ENCODE data around the gene MAP1B.

MAP1B gene

DNA sequence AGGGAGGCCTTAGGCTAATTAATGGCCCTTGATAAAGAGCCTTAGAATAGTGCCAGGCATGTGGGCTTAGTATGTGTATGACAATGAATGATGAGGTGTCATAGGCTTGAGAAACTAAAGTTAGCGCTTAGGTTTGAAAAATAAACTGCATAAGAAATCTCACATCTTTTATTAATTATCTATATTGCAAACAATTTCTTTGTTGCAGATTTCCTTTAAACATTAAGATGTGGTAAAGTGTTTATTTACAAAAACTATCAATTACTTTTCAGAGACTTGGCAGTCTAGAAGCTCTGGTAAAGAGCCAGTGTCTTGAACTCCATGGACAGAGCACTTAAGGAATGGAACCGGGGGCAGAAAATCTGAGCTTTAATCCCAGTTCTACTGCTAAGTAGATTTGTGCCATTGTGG is 23.1 kb downstream of the MAP1B start:
- no peak for DNase-seq

GRCh38 chr5:72133212-72133990 is 26.1 kb downstream of the MAP1B start:
- no peak for DNase-seq

DNA sequence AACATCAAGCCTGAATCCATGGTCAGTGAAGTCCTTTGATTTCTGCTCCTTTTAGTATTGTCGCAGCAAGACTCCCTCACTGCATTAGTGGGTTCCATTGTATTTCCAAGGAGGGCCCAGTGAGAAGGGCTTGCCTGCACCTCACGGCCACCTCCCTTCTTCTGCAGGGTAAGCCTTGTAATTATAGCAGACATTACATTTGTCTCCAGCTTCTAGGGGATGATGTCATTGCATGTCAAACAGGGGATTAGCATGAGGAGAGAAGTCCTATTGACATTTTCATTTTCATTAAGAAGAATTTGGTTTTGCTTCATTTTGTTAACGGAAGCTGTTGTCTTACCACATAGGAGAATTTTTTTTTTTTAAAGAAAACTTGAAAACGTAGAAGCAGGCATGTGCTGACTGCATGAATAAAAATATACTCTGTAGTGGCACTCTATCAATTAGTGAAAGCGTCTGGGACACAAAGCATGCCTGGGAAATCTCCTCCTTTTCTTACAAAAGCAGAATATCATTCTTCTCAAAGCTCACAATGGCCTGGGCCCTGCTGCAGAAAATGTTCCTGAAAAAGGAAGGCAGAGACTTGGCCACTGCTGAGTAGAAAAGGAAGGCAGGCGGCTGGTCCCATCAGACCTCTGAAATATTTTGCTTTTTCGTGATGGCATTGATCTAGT is 27.1 kb downstream of the MAP1B start:
- DNase-seq: peak in 2 of 51 donors; percentile 26 to 27

- no peak for DNase-seq
These were observed 30.6 kb downstream of the MAP1B start for GRCh38 chr5:72137826-72138409.

DNA sequence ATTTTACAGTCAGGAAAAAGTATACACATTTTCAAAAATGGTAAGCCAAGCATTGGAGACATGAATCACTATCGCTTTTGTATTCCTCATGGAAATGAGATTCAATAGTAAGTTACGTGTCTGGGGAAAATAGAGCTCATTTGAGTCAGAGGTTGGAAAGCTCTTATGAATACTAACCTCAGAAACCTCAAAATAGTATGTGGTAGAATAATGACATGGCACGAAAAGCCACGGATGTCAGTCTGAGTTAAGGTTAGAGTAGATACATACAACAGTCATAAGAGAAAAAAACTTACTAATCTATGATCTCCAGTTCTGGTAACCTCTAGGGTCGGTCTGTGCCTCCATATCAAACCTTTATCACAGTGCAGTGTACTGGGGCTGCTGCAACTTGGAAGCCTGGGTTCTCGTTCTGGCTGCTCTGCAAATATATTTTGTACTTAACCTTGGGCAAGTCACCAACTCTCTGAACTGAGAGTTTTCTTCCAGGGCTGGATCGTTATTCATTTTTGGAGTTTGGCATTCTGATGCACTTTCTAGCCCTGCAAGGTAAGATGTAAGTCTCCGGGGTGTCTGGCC is 31.8 kb downstream of the MAP1B start:
- DNase-seq: no peak

- no peak for DNase-seq
These were observed 33.4 kb downstream of the MAP1B start for GRCh38 chr5:72140711-72141110.

DNA sequence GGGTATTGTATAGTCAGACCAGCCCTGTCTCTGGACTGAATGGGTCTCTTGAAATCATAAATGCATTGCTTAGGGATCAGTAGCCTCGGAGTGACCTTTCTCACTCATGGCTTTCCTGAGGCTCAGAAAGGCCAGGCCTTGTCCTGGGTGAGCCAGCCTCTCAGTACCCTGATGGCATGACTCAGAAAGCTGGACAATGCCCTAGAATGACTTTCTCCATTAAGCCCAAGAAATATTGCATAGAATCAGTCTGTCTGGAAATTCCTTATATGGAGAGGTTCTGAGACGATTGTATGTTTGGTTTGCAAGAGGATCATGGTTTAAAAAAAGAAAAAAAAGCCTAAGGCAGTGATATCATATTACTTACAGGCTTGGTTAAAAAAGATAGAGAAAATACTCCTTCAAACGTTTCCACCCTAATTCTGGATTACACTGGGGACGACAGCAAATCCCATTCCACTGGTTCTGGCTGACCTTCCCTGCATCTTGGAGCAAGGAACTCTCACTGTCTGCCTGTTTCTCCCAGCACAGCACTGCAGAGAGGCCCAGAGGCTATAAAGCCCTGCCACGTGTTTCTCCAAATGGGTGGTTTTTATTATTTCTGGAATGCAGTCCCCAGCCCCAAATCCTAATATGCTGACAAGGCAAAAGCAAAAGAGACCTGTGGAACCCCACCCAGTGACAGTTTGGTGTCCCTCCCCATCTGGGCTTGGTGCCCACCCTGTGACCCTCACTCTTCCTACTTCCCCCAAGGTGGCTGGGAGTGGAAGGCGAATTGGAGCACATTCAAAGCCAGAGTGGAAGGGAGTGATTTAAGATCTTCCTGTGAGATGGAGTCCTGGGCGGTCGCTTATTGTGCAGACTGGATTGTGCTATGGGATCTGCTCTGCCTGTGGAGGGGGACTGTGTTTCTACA is 34.4 kb downstream of the MAP1B start:
- DNase-seq: no peak

DNA sequence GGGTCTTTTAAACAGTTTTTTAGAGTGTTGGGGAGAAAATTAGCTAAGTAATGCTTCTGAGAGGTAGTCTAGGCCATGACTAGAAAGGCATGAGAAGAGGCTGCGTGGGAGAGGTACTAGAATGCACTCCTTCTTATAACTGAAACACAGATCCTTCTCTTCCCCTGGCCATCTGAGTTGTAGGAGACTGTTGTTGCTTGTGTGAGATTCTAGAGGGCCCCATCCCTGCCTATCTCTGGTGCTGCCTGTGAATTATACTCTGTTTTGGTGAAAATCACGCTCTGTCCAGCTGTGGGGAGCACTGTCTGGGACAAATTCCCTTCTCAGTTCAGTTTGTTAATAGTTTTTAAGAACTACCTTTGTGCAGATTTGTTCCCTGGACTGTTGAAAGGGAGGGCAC is 37.5 kb downstream of the MAP1B start:
- peak in 13 of 51 donors; percentile 11 to 69 (median 25) for DNase-seq

- peak in 1 of 51 donors; percentile 56 for DNase-seq
These were observed 38.1 kb downstream of the MAP1B start for GRCh38 chr5:72145348-72145747.

- DNase-seq: no peak
These were observed 38.8 kb downstream of the MAP1B start for GRCh38 chr5:72146056-72146455.

- DNase-seq: no peak
These were observed 40.3 kb downstream of the MAP1B start for GRCh38 chr5:72147569-72147968.

- DNase-seq: no peak
These were observed 42.5 kb downstream of the MAP1B start for GRCh38 chr5:72149742-72150141.

DNA sequence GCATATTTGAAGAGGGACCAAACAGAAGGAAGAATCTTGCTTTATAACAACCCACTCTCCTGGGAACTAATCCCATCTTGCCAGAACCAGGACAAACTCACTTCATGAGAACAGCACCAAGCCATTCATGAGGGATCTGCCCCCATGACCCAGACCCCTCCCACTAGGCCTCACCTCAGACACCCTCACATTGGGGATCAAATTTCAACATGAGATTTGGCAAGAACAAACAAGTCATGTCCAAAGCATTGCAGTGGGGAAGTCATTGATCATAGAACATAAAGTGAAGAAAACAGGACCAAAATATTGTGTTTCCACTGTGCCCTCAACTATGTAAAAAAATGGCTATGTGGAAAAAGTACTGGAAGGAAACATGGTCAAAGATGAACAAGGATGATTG is 43.9 kb downstream of the MAP1B start:
- DNase-seq: no peak

- no peak for DNase-seq
These were observed 44.4 kb downstream of the MAP1B start for GRCh38 chr5:72151646-72152045.

- DNase-seq: no peak
These were observed 45.3 kb downstream of the MAP1B start for GRCh38 chr5:72152545-72152944.

- DNase-seq: no peak
These were observed 46.3 kb downstream of the MAP1B start for GRCh38 chr5:72153551-72153950.

DNA sequence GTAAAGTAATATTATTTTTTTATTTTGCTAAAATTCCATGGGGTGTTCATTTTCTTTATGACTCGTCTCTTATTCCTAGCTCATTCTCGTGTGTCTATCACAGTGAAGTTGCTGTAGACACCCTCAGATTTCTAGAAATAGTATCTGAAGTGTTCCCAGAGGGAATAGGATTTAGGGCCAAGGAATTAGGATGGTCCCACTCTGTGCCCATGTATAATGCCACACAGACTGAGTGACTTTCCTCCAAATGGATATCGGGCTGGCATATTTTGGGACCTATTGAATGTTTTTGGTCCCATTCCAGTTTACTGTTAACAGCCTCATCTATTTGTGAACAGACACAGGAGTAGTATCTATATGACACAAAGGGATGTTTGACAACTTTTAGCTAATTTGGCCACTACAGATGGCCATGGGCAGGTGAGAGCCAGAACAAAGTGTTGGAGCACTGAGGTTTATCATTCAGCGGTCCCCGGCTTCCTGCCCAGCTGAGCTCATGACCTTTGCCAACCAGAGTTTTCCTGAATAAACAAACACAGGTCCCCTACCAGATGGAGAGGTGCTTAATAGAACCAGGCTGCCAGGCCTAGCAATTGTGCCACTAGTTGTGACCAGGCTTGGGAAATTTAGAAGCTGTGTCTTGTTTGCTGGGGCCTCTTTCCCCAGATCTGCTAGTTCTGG is 46.9 kb downstream of the MAP1B start:
- no peak for DNase-seq

DNA sequence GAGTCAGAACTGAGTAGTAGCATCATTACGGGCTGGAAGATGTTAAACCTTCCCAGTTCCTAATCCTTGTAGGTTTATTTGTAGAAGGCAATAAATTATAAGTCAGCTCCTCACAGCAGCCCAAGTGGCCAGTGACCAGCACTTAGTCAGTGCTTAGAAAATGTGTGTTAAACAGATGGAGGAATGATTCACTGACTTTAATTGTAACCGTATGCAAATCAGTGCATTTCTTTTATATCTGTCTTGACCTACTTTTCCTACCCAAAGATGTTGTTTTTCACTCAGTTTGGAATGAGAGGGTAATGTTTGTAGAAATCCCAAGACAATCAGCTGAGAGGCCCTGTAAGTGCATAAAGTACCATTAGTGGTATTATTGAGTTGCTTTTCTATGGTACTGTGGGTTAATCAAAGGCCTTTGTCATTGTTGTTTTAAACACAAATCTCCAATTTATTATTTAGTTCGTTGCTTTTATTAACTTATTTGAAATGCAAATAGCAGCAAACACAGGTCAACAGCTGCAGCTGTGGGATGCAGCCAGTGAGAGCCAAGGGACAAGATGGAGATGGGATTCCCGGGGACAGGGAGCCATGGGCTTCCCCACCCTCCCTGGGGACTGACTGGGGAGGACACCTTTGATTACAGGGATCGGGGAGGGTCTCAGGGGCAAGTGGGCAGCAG is 49.8 kb downstream of the MAP1B start:
- peak in 4 of 51 donors; percentile 11 to 26 (median 17) for DNase-seq

DNA sequence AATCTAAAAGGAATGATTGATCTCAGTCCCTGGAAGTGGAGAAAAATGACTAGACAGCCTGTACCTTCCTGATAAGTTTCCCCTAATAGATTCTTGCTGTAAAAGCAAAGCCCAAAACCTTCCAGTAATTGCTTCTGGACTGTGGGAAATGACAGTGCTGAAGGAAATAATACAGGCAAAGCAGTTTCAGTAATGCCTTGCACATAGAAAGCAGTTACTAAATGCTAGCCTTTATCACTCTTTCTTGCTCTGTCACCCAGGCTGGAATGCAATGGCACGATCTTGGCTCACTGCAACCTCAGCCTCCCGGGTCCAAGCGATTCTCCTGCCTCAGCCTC is 50.3 kb downstream of the MAP1B start:
- DNase-seq: no peak

DNA sequence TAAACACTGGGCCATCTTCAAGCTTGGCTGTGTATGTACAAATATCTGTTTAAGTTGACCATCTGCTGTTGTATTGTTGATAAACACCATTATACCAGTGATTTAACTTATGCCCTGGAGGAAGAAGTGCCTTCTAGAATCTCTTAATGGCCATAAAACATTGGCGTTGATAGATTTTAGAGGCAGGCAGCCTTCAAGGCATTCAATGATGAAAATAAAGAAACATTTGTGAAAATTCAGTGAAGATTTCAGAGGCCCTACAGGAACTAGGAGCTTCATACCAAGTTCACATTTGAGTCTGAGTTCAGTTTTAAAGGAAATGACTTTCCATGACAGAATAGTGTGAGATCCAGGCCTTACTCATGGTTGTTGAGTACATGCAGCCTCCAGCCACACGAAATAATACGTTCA is 52.2 kb downstream of the MAP1B start:
- no peak for DNase-seq

Measured in hypothalamus (tissue), 51 donors.